ENCODE data around the gene OR2A1.
"Not testable (repeated sequence)": the region's sequence is repeated elsewhere in the genome, so short reads cannot be mapped to it uniquely, and the experiment has no call there.

Gene OR2A1, protein sequence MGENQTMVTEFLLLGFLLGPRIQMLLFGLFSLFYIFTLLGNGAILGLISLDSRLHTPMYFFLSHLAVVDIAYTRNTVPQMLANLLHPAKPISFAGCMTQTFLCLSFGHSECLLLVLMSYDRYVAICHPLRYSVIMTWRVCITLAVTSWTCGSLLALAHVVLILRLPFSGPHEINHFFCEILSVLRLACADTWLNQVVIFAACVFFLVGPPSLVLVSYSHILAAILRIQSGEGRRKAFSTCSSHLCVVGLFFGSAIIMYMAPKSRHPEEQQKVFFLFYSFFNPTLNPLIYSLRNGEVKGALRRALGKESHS

GRCh38 chr7:144311872-144312469 lies at the start of gene OR2A1:
TSS of gene OR2A1 (plus strand) at chr7:144312419. CDS start at chr7:144318125, 5,706 bp downstream.
- not testable (repeated sequence) for DNase-seq

DNA sequence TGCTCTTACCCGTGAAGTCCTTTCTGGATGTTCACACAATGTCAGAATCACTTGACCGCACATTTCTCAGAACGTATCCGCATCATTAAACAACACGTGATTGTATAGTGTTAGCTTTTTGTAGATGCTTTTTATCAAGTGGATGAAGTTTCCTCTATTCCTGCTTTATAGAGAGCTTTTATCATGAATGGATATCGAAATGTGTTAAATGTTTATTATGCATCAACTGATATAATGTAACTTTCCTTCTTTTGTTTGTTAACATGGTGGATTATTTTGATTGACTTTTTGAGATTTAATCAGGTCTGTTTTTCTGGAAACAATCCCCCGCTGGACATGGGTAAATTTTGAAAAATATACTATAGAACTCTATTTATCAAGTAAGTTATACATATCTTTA lies 47.5 kb upstream of the OR2A1 start, which contains the start of gene OR2A7:
Gene OR2A7 (minus strand): TSS at position 101 of the 400 bp plus-strand sequence. CDS start 5,164 bp downstream, outside the sequence.
- not testable (repeated sequence) for DNase-seq

- DNase-seq, result not testable (repeated sequence)
Measured at GRCh38 chr7:144269188-144269587, 43.0 kb upstream of the OR2A1 start, which contains the start of gene CTAGE8. TSS of gene CTAGE8 (minus strand) at chr7:144269288. CDS start at chr7:144269250, 38 bp downstream.

GRCh38 chr7:144275281-144275680 lies 36.9 kb upstream of the OR2A1 start:
- not testable (repeated sequence) for DNase-seq

- DNase-seq, result not testable (repeated sequence)
Measured at GRCh38 chr7:144280010-144280409, 32.2 kb upstream of the OR2A1 start.

DNA sequence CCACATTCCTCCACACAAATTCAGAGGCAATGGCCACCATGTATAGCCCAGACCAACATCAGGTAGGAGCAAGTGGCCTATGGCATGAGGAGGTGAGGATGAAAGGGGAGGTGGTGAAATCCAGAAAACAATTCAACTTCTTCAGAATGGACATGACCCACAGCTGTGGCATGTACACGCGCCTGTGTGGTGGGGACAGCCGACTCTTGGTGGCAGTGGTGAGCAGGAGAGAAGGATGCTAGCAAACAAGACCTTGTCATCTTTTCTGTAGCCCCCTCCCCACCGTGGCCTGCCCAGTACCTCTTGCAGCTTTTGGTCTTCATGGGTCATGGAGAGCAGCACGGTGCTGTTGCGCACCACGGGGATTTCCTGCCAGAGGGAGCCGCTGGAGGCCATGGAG lies 30.2 kb upstream of the OR2A1 start:
- not testable (repeated sequence) for DNase-seq

DNA sequence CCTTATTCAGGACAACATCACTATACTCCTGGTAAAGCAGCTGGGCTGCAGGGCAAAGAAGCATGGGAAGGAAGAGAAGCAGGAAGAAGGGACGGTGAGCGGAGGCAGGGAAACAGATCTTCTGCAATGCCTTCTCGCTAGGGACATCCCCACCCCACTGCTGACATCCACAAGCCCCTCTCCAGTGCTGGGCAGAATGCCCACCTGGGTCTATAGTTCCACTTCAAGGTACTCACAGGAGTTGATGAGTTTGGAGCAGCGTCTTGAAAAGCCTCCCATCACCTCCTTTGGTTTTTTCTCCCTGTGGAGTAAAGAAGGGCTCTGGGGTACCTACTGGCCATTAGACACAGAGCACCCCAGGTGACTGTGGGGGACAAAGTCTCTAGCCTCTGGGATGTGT lies 29.7 kb upstream of the OR2A1 start:
- DNase-seq, result not testable (repeated sequence)

DNA sequence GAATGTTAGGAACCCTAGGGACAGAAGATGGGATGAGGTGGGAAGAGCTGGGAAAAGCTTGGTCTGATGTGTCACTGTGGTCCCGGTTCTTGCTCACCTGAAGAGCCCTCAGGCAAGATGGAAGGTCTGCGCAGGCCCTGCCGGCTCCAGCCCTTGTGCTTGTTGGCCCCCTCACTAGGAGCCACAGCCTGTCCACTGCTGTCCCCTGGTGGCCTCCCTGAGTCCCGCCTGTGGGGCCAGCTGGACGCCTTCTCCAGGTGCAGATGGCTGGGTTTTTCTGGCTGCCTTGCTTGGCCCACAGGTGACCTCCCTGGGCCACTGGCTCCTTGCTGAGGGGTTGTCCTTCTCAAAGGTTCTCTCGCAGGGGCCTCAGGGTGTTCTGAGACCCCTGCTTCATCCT lies 28.5 kb upstream of the OR2A1 start:
- not testable (repeated sequence) for DNase-seq

DNA sequence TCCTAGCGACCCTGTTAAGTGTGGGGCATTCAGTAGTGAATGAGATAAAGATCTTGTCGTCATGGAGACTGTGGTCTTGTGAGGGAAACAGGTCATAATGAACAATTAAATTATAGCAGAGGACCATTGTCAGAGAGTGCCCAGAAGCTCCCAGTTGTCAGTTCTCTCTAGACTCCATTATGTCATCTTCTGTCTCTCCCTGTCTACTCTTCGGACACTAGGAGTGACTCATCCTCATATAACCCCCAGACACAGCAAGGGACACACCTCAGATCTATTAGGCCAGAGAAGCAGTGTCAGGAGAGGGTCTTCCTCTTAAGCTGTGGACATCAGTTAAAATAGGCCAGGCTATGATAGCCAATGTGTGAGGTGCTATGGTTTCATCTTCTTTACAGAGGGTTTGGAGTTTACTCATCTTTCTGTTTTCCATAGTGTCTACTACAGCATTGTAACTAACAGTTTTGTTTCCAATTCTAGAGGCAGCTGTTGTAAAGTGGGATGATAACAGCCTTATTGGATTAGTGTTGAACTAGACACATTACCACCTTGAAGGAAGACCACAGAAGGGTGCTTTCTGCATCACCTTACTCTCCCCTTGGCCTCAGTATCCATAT lies 24.9 kb upstream of the OR2A1 start:
- not testable (repeated sequence) for DNase-seq

DNA sequence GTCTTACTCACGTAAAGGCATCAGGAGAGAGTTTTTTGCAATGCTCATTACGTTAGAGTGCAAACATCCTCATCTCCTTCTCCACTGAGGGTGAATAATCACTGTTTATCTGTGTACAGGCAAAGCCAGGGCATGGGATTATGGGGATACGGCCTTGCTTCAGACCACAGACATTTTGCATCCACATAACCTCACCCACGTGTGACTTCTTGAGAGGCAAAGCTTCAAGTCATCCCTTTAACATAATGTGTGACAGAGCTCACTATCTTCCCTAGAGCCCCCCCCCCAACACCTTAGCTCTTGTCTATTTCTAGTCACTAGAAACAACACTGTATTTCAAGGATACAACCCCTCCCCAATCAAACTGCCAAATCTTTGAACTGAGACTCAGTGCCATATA lies 20.6 kb upstream of the OR2A1 start:
- DNase-seq, result not testable (repeated sequence)

DNA sequence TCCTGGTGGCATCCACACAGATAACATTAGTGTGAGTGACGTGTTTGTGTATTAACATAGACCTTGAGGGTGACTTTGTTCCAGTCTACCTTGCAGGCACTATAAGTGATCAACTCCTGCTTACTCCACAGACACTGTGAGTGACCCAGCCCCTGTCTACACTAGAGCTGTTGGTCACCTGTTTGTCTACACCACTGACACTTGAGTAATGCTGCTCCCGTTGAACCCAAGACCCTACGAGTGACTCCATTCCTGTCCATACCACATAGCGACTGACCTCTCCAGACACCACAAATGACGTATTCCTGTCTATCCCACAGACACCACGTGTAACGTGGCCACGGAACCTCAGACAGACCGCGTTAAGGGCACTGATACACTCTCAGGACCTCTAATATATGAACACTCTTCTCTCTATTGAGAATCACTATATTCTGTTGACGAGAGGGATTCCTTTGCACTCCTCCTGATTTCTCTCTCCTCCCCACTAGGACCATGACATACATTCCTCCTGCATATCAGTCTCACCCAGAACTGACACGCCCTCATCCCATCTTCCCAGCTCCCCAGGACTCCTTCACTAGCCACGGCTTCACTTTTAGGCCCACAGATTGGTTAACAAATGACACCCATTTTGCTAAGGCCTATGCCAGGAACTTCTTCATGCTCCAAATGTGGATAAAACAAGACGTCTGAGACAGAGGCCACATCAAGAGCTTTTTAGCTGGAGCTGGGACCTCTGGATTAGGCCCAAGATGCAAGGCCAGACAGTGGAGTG lies 19.6 kb upstream of the OR2A1 start:
- not testable (repeated sequence) for DNase-seq

DNA sequence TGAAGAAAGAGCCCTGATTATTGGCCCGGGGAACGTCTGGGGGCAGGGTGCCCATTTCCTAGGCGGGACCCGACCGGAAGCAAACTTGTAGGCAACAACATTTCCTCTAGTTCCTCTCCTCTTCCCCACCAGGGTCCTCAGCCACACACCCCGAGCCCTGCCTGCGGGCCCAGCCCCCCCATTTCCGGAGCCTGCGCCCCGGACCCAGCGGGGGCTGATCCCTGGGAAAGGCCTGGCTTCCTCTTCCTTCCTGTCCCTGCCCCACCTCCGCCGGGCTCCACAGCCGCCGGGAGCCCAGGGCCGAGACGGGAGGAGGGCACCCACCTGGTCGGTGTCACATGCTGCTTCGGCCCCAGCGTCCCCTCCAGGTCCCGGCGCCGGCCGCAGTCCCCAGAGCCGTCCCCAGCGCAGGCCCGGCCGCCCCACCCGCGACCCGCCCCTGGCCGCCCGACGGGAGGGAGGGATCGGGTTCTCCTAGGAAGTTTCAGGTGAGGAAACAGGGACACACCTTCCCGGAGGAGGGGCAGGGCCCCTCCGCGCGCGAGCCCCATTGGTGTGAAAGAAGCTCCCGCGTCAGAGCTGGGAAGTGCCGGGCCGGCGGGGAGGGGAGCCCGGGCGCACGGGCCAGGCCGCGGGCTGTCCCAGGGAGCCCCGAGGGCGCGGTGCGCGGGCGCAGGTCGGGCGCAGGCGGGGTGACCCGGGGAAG lies 18.3 kb upstream of the OR2A1 start:
- not testable (repeated sequence) for DNase-seq

DNA sequence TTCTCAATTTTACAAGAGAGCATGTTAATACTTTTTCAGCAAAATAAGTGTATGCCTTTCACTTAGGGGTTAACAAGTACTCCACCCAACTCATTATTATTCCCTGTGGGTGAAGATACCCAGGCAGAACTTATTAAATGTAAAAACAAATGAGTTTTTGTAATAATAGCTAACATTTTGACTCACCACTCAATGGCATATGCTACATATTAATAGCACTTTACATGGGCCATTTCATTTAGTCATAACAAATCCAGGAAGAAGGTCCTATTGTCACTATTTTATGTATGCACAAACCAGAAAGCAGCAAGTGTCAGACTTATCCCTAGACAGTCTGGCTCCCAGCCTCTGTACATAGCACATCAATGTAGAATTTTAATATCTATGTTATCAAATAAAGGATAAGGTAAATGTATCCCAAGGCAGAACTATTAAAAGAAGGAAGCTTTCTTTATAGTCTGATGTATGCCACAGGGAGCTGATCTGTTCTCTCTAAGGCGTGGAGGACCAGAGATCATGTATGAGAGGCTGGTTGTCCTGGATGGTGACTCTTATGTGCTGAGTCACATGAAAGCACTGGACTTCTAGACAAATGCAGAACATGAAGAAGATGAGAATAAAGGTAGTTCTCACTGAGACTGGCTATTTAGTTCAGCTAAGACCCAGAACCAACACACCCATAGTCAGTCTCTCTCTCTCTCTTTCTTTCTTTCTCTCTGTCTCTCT lies 9.5 kb upstream of the OR2A1 start:
- not testable (repeated sequence) for DNase-seq

DNA sequence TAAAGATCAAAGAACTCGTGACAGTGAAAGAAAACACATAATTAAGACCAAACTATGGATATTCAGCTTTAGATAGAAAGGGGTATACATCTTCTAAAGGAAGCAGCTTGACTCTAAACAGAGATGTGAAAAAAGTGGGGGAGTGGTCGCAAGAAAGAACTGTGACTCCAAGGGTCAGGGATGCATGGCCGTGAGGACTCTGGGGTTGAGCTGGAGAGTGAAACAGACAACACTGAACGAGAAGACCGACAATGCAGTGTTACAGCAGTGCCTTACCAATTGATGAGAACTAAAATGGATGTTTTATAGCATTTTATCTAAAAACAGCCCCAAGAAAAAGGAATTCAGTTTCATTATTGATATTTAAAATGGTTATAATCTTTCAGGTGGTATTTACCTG lies 8.6 kb upstream of the OR2A1 start:
- not testable (repeated sequence) for DNase-seq

DNA sequence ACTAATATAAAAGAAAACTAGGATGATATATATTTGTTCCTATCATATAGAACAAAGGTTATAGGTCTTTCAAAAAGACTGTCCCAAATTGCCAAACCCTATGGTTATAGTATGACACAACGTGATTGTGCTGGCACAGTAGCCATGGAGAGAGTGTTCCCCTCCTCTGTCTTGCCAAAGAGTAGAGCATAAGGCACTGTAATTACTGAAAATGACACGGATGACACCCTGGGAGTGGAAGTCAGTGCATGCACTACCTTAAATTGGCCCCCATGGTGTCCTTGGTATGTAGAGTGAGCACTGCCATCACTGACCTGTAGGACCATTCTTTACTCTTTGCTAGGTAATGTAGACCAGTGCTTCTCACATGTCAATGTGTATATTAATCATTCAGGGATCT lies 7.1 kb upstream of the OR2A1 start:
- not testable (repeated sequence) for DNase-seq

DNA sequence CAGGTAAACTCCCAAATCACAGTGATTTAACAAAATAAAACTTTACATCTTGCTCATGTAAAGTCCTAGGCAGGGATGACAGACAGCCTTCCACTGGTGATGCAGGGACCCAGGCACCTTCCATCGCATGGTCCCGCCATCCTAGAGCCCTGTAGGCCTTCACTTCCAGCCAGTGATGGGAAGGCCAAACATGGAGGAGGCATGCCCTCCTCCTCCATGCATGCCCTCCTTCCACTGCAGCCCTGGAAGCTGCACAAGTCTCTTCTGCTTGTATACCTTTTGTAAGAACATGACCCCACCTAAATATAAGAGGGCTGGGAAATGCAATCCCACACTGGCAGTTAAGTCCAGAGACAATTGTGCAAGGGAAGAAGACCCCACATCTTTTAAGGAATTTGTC lies 2.5 kb upstream of the OR2A1 start:
- DNase-seq, result not testable (repeated sequence)

DNA sequence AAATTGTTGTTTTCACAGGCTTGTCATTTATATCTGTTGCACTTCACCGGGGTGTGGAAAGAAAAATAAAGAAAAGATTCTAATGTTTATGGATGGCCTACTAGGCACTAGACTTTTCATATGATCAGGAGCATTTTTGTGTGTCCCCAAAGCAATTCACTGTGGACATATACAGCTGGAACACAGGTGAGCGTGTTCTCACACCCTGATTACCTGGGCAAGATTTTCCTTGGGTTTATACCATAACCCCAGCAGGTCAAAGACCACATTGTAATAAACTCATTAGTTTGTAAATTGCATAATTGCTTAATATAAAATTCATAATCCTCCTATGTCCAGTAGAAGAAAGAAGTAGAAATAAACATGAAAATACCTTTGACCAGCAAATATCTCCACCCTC lies 1.0 kb upstream of the OR2A1 start:
- not testable (repeated sequence) for DNase-seq

- DNase-seq, result not testable (repeated sequence)
Measured at GRCh38 chr7:144317537-144317936, 5.3 kb downstream of the OR2A1 start.

GRCh38 chr7:144319547-144319946 lies 7.3 kb downstream of the OR2A1 start:
- not testable (repeated sequence) for DNase-seq

- not testable (repeated sequence) for DNase-seq
Measured at GRCh38 chr7:144321677-144322206, 9.5 kb downstream of the OR2A1 start.

DNA sequence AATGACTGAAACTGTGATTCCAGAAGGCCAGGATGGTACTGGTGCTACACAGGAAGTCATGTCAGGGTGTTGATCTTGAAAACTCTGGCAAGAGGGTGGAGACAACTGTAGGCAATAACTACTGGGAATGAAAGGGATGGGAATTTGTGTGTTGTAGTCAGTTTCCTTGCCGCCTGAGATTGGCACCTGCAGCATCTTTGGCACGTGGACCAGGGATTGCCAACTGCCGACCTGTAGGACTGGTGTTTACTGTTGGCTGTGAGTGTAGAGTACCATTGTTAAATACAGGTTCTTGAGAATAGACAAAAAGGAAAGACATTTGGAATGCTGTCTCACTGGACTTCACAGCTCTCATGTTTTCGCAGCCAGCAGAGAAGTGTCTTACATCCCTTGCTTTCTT lies 11.1 kb downstream of the OR2A1 start:
- DNase-seq, result not testable (repeated sequence)

Measured in GDM1 (cell line).